HepG2 (cell line): ENCODE measurements around the gene PSMD3. TPM values are rescaled to one million over a fixed set of nuclear protein-coding genes. Genes with fewer than 3 reads are reported as not detected.

Source experiments
- AHR ChIP-seq: IDR thresholded peaks from 2 replicates; pipeline ENCODE4 v1.6.1; 2018; ENCODE audit warnings: missing genetic modification reagents, missing compliant biosample characterization
- ARNT ChIP-seq: fragments of 450-650 bp; IDR thresholded peaks from 2 replicates; pipeline ENCODE4 v1.6.1; 2017
- FOXP4 ChIP-seq: sonication (generic); formaldehyde crosslinking; IDR thresholded peaks from 2 replicates; pipeline ENCODE4 v1.4.0; 2020; ENCODE audit warnings: missing genetic modification reagents
- GZF1 ChIP-seq: sonication (generic); formaldehyde crosslinking; IDR thresholded peaks from 2 replicates; pipeline ENCODE4 v1.5.1; 2020; ENCODE audit warnings: mild to moderate bottlenecking, missing genetic modification reagents
- HNF4A ChIP-seq: sonication (generic); formaldehyde crosslinking; IDR thresholded peaks from 2 replicates; pipeline ENCODE4 v1.4.0; 2020; ENCODE audit warnings: missing genetic modification reagents
- MLLT10 ChIP-seq: sonication (generic); formaldehyde crosslinking; IDR thresholded peaks from 2 replicates; pipeline ENCODE4 v1.4.0; 2020; ENCODE audit warnings: missing genetic modification reagents
- MLX ChIP-seq: IDR thresholded peaks from 2 replicates; pipeline ENCODE4 v1.6.1; 2016
- NRL ChIP-seq: sonication (generic); formaldehyde crosslinking; IDR thresholded peaks from 2 replicates; pipeline ENCODE4 v1.5.0; 2020; ENCODE audit warnings: missing genetic modification reagents, mild to moderate bottlenecking, moderate library complexity, borderline replicate concordance
- RARA ChIP-seq: IDR thresholded peaks from 2 replicates; pipeline ENCODE4 v1.6.1; 2016; ENCODE audit warnings: missing genetic modification reagents, missing compliant biosample characterization
- RXRA ChIP-seq: sonication (generic); formaldehyde crosslinking; IDR thresholded peaks from 2 replicates; pipeline ENCODE4 v1.5.1; 2020; ENCODE audit warnings: missing genetic modification reagents
- TIGD3 ChIP-seq: sonication (generic); formaldehyde crosslinking; IDR thresholded peaks from 2 replicates; pipeline ENCODE4 v1.5.1; 2020; ENCODE audit warnings: mild to moderate bottlenecking, missing genetic modification reagents, borderline replicate concordance
- UBTF ChIP-seq: sonication (generic); formaldehyde crosslinking; IDR thresholded peaks from 2 replicates; pipeline ENCODE4 v1.4.0; 2020; ENCODE audit warnings: mild to moderate bottlenecking, missing genetic modification reagents
- ZBTB8A ChIP-seq: sonication (generic); formaldehyde crosslinking; IDR thresholded peaks from 2 replicates; pipeline ENCODE4 v1.4.0; 2020; ENCODE audit warnings: mild to moderate bottlenecking, low read depth, missing genetic modification reagents, borderline replicate concordance
- ZMYM3 ChIP-seq: sonication (generic); formaldehyde crosslinking; IDR thresholded peaks from 2 replicates; pipeline ENCODE4 v1.5.1; 2020; ENCODE audit warnings: mild to moderate bottlenecking, missing genetic modification reagents
- ZNF232 ChIP-seq: sonication (generic); formaldehyde crosslinking; IDR thresholded peaks from 2 replicates; pipeline ENCODE4 v1.4.0; 2020; ENCODE audit warnings: missing genetic modification reagents, borderline replicate concordance
- ZNF292 ChIP-seq: sonication (generic); formaldehyde crosslinking; IDR thresholded peaks from 2 replicates; pipeline ENCODE4 v1.8.1; 2022; ENCODE audit warnings: mild to moderate bottlenecking, low read depth, missing genetic modification reagents, borderline replicate concordance
- ZNF501 ChIP-seq: sonication (generic); formaldehyde crosslinking; IDR thresholded peaks from 2 replicates; pipeline ENCODE4 v1.5.1; 2020; ENCODE audit warnings: mild to moderate bottlenecking, moderate library complexity, missing genetic modification reagents
- polyA plus RNA-seq, 8 experiments: library from polyadenylated mRNA; depleted of rRNA in 3 of 8; stranded (reverse) in 7 of 8; unstranded in 1 of 8; fragments of >200 nt; fragmentation: Illumina TruSeq in 4 of 8; extraction: Trizol in 4 of 8; gene quantifications; 2 replicates each; pipeline versions ENCODE4 v1.2.1 to v1.2.3, GENCODE V29; 2011 to 2016; ENCODE audit warnings: low read depth in 4 of 8, missing spikeins in 1 of 8, mixed read lengths in 1 of 8; ENCODE audit not compliant: insufficient read depth in 1 of 8
- total RNA-seq, 5 experiments: library from RNA; depleted of rRNA; stranded (reverse); fragments of >200 nt; fragmentation: Illumina TruSeq; extraction: Trizol; gene quantifications; 2 replicates each; pipeline ENCODE4 v1.2.3, GENCODE V29; 2016; ENCODE audit warnings: low read depth in 1 of 5
- TF ChIP-seq, protein P1 (sequence below): IDR thresholded peaks from 2 replicates; pipeline ENCODE4 v1.6.1; 2018; ENCODE audit warnings: missing genetic modification reagents, mild to moderate bottlenecking, missing compliant biosample characterization
- TF ChIP-seq, protein P2 (sequence below), 2 experiments: sonication (generic) in 1 of 2; formaldehyde crosslinking in 1 of 2; IDR thresholded peaks; 2 replicates each; pipeline versions ENCODE4 v1.5.1 to v1.6.1; 2011 to 2020; ENCODE audit warnings: borderline replicate concordance in 1 of 2, low read depth in 1 of 2, low read length in 1 of 2, mild to moderate bottlenecking in 1 of 2, missing genetic modification reagents in 1 of 2, moderate library complexity in 1 of 2

PSMD3 gene
- total and polyA plus RNA-seq, 2 of the 13 experiments (the other 11 are each of a cell fraction or from before 2014, with no cell fraction given), result 97.4 to 146 TPM

GRCh38 chr17:40014375-40014980, 33.9 kb downstream of the PSMD3 start (continued):
- TF ChIP-seq MLLT10, result no peak
- TF ChIP-seq UBTF (CRISPR knock-in tag), result peak; percentile 18; the same call in 1 of the 2 replicates
- TF ChIP-seq NRL, result no peak
- TF ChIP-seq, protein P1, sequence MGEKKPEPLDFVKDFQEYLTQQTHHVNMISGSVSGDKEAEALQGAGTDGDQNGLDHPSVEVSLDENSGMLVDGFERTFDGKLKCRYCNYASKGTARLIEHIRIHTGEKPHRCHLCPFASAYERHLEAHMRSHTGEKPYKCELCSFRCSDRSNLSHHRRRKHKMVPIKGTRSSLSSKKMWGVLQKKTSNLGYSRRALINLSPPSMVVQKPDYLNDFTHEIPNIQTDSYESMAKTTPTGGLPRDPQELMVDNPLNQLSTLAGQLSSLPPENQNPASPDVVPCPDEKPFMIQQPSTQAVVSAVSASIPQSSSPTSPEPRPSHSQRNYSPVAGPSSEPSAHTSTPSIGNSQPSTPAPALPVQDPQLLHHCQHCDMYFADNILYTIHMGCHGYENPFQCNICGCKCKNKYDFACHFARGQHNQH (CRISPR knock-in tag), result 0 out of 2 replicates have a peak, but pooled peaks have one; percentile 10
- peak; percentile 9; the same call in 1 of the 2 replicates for TF ChIP-seq ZNF501
- no peak for TF ChIP-seq ZMYM3
- TF ChIP-seq ARNT, result no peak
- peak; percentile 65; the same call in 1 of the 2 replicates for TF ChIP-seq RXRA (CRISPR knock-in tag)
- TF ChIP-seq AHR (CRISPR knock-in tag), result no peak
- peak; percentile 93 for TF ChIP-seq RARA (CRISPR knock-in tag)
- TF ChIP-seq, protein P2, sequence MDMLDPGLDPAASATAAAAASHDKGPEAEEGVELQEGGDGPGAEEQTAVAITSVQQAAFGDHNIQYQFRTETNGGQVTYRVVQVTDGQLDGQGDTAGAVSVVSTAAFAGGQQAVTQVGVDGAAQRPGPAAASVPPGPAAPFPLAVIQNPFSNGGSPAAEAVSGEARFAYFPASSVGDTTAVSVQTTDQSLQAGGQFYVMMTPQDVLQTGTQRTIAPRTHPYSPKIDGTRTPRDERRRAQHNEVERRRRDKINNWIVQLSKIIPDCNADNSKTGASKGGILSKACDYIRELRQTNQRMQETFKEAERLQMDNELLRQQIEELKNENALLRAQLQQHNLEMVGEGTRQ (IDR thresholded peaks at IDR 0.05; ENCODE audit: low read depth, low read length), result peak; percentile 18; the same call in 1 of the 2 replicates
- TF ChIP-seq, protein P2 (CRISPR knock-in tag; IDR thresholded peaks at IDR 0.05; ENCODE audit: borderline replicate concordance), result peak; percentile 70; the same call in 1 of the 2 replicates
- TF ChIP-seq FOXP4 (CRISPR knock-in tag), result no peak
- peak; percentile 36 for TF ChIP-seq HNF4A (CRISPR knock-in tag)
- TF ChIP-seq GZF1 (CRISPR knock-in tag), result 0 out of 2 replicates have a peak, but pooled peaks have one; percentile 61
- no peak for TF ChIP-seq ZBTB8A (CRISPR knock-in tag)
- peak; percentile 66; the same call in 1 of the 2 replicates for TF ChIP-seq ZNF232
- TF ChIP-seq MLX, result 0 out of 2 replicates have a peak, but pooled peaks have one; percentile 34
- TF ChIP-seq ZNF292 (CRISPR knock-in tag), result no peak
- TF ChIP-seq TIGD3, result 0 out of 2 replicates have a peak, but pooled peaks have one; percentile 18
